ENCODE results near the gene CELA1.

GRCh38 chr12:51369581-51369980 is 23.1 kb upstream of the CELA1 start:
- TF ChIP-seq REST (IDR thresholded peaks at IDR 0.05; ENCODE audit: low read depth) (no peak), ZBTB33 (IDR thresholded peaks at IDR 0.05; ENCODE audit: extremely low read depth, insufficient replicate concordance, low read length) (no peak), RAD21 (IDR thresholded peaks at IDR 0.05; ENCODE audit: low read depth) (no peak), EZH2phosphoT487 (IDR thresholded peaks at IDR 0.05; ENCODE audit: borderline replicate concordance) (no peak), CTCF (IDR thresholded peaks at IDR 0.05 in 2 of 3, conservative IDR thresholded peaks at IDR 0.05 in 1 of 3; ENCODE audit: borderline replicate concordance in 1 of 3, insufficient read depth in 1 of 3, low read depth in 2 of 3, low read length in 2 of 3) (no peak), MAX (IDR thresholded peaks at IDR 0.05) (no peak), POLR2A (IDR thresholded peaks at IDR 0.05; ENCODE audit: borderline replicate concordance, extremely low read depth, insufficient read depth, insufficient read length) (no peak), TCF7L2 (IDR thresholded peaks at IDR 0.05; ENCODE audit: borderline replicate concordance, extremely low read depth, insufficient read depth, insufficient read length) (no peak), EZH2 (IDR thresholded peaks at IDR 0.05) (no peak)
